Measurements from ENCODE around the gene GNG11.

Gene GNG11

GRCh38 chr7:93921607-93922566, at the start of gene GNG11:
TSS of gene GNG11 (plus strand) at chr7:93921735. CDS start at chr7:93922138, 403 bp downstream.
- H3K27ac ChIP-seq (ENCODE audit: low read length), result no peak within 1 kb of the TSS
- no peaks in the 10 kb centered on the region for H3K36me3 ChIP-seq (ENCODE audit: control insufficient read depth, low read depth, low read length)
- peak within 1 kb of the TSS; percentile 71 for H3K4me3 ChIP-seq (ENCODE audit: low read length)
- no peaks in the 10 kb centered on the region for H3K27me3 ChIP-seq (ENCODE audit: control insufficient read depth, insufficient read depth, low read length)
- H3K4me1 ChIP-seq (ENCODE audit: control insufficient read depth, low read depth, low read length), result peaks cover 12% of the 10 kb centered on the region
- H3K9me3 ChIP-seq (ENCODE audit: control insufficient read depth, low read depth, low read length), result no peaks in the 10 kb centered on the region
- peak within 1 kb of the TSS; percentile 35 for H3K9ac ChIP-seq (ENCODE audit: low read length)

GRCh38 chr7:93873998-93874574, 47.4 kb upstream of the GNG11 start:
- Histone ChIP-seq H3K4me1 (ENCODE audit: control insufficient read depth, low read depth, low read length) (no peaks in the 10 kb centered on the region), H3K9ac (ENCODE audit: low read length) (no peak overlapping the region), H3K9me3 (ENCODE audit: control insufficient read depth, low read depth, low read length) (peaks cover 8% of the 10 kb centered on the region), H3K27me3 (ENCODE audit: control insufficient read depth, insufficient read depth, low read length) (no peaks in the 10 kb centered on the region), H3K4me3 (ENCODE audit: low read length) (no peak overlapping the region), H3K27ac (ENCODE audit: low read length) (no peak overlapping the region), H3K36me3 (ENCODE audit: control insufficient read depth, low read depth, low read length) (no peaks in the 10 kb centered on the region)

- Histone ChIP-seq H3K9me3 (ENCODE audit: control insufficient read depth, low read depth, low read length) (peaks cover 8% of the 10 kb centered on the region), H3K36me3 (ENCODE audit: control insufficient read depth, low read depth, low read length) (no peaks in the 10 kb centered on the region), H3K27me3 (ENCODE audit: control insufficient read depth, insufficient read depth, low read length) (no peaks in the 10 kb centered on the region), H3K4me1 (ENCODE audit: control insufficient read depth, low read depth, low read length) (no peaks in the 10 kb centered on the region), H3K4me3 (ENCODE audit: low read length) (no peak overlapping the region), H3K9ac (ENCODE audit: low read length) (no peak overlapping the region), H3K27ac (ENCODE audit: low read length) (no peak overlapping the region)
Observed at GRCh38 chr7:93877742-93878141, 43.8 kb upstream of the GNG11 start.

GRCh38 chr7:93879356-93879755, 42.2 kb upstream of the GNG11 start:
- Histone ChIP-seq H3K27ac (ENCODE audit: low read length) (no peak overlapping the region), H3K9me3 (ENCODE audit: control insufficient read depth, low read depth, low read length) (peaks cover 6% of the 10 kb centered on the region), H3K4me1 (ENCODE audit: control insufficient read depth, low read depth, low read length) (no peaks in the 10 kb centered on the region), H3K9ac (ENCODE audit: low read length) (no peak overlapping the region), H3K4me3 (ENCODE audit: low read length) (no peak overlapping the region), H3K27me3 (ENCODE audit: control insufficient read depth, insufficient read depth, low read length) (no peaks in the 10 kb centered on the region), H3K36me3 (ENCODE audit: control insufficient read depth, low read depth, low read length) (no peaks in the 10 kb centered on the region)

- H3K27ac ChIP-seq (ENCODE audit: low read length), result no peak overlapping the region
- no peak overlapping the region for H3K9ac ChIP-seq (ENCODE audit: low read length)
- H3K36me3 ChIP-seq (ENCODE audit: control insufficient read depth, low read depth, low read length), result no peaks in the 10 kb centered on the region
- no peaks in the 10 kb centered on the region for H3K9me3 ChIP-seq (ENCODE audit: control insufficient read depth, low read depth, low read length)
- no peaks in the 10 kb centered on the region for H3K4me1 ChIP-seq (ENCODE audit: control insufficient read depth, low read depth, low read length)
- no peak overlapping the region for H3K4me3 ChIP-seq (ENCODE audit: low read length)
- no peaks in the 10 kb centered on the region for H3K27me3 ChIP-seq (ENCODE audit: control insufficient read depth, insufficient read depth, low read length)
Observed at GRCh38 chr7:93882468-93882867, 39.1 kb upstream of the GNG11 start.

GRCh38 chr7:93883078-93883916, 38.2 kb upstream of the GNG11 start:
- Histone ChIP-seq H3K36me3 (ENCODE audit: control insufficient read depth, low read depth, low read length) (no peaks in the 10 kb centered on the region), H3K4me3 (ENCODE audit: low read length) (no peak overlapping the region), H3K27ac (ENCODE audit: low read length) (no peak overlapping the region), H3K4me1 (ENCODE audit: control insufficient read depth, low read depth, low read length) (no peaks in the 10 kb centered on the region), H3K9ac (ENCODE audit: low read length) (no peak overlapping the region), H3K27me3 (ENCODE audit: control insufficient read depth, insufficient read depth, low read length) (no peaks in the 10 kb centered on the region), H3K9me3 (ENCODE audit: control insufficient read depth, low read depth, low read length) (no peaks in the 10 kb centered on the region)

GRCh38 chr7:93883917-93884345, 37.6 kb upstream of the GNG11 start:
- H3K9me3 ChIP-seq (ENCODE audit: control insufficient read depth, low read depth, low read length), result no peaks in the 10 kb centered on the region

GRCh38 chr7:93884541-93884940, 37.0 kb upstream of the GNG11 start:
- no peaks in the 10 kb centered on the region for H3K36me3 ChIP-seq (ENCODE audit: control insufficient read depth, low read depth, low read length)
- H3K4me1 ChIP-seq (ENCODE audit: control insufficient read depth, low read depth, low read length), result no peaks in the 10 kb centered on the region
- H3K27me3 ChIP-seq (ENCODE audit: control insufficient read depth, insufficient read depth, low read length), result peaks cover 9% of the 10 kb centered on the region
- H3K4me3 ChIP-seq (ENCODE audit: low read length), result no peak overlapping the region
- H3K27ac ChIP-seq (ENCODE audit: low read length), result no peak overlapping the region
- no peaks in the 10 kb centered on the region for H3K9me3 ChIP-seq (ENCODE audit: control insufficient read depth, low read depth, low read length)
- H3K9ac ChIP-seq (ENCODE audit: low read length), result no peak overlapping the region

More at GRCh38 chr7:93883917-93884345, 37.6 kb upstream of the GNG11 start:
- peaks cover 3% of the 10 kb centered on the region for H3K27me3 ChIP-seq (ENCODE audit: control insufficient read depth, insufficient read depth, low read length)
- no peaks in the 10 kb centered on the region for H3K36me3 ChIP-seq (ENCODE audit: control insufficient read depth, low read depth, low read length)
- no peak overlapping the region for H3K9ac ChIP-seq (ENCODE audit: low read length)
- no peak overlapping the region for H3K27ac ChIP-seq (ENCODE audit: low read length)
- no peak overlapping the region for H3K4me3 ChIP-seq (ENCODE audit: low read length)
- H3K4me1 ChIP-seq (ENCODE audit: control insufficient read depth, low read depth, low read length), result no peaks in the 10 kb centered on the region

GRCh38 chr7:93889261-93889660, 32.3 kb upstream of the GNG11 start:
- no peaks in the 10 kb centered on the region for H3K36me3 ChIP-seq (ENCODE audit: control insufficient read depth, low read depth, low read length)
- peaks cover 36% of the 10 kb centered on the region for H3K27me3 ChIP-seq (ENCODE audit: control insufficient read depth, insufficient read depth, low read length)
- H3K4me3 ChIP-seq (ENCODE audit: low read length), result peak overlapping the region; percentile 86
- H3K4me1 ChIP-seq (ENCODE audit: control insufficient read depth, low read depth, low read length), result peaks cover 2% of the 10 kb centered on the region
- no peaks in the 10 kb centered on the region for H3K9me3 ChIP-seq (ENCODE audit: control insufficient read depth, low read depth, low read length)
- H3K9ac ChIP-seq (ENCODE audit: low read length), result no peak overlapping the region
- no peak overlapping the region for H3K27ac ChIP-seq (ENCODE audit: low read length)

- peak overlapping the region; percentile 86 for H3K4me3 ChIP-seq (ENCODE audit: low read length)
Observed at GRCh38 chr7:93890041-93890463, 31.5 kb upstream of the GNG11 start.

GRCh38 chr7:93890464-93891068, 31.0 kb upstream of the GNG11 start, which contains the start of gene TFPI2:
TSS of gene TFPI2 (minus strand) at chr7:93890753. CDS start at chr7:93890678, 75 bp downstream.
- Histone ChIP-seq H3K4me1 (ENCODE audit: control insufficient read depth, low read depth, low read length) (peaks cover 2% of the 10 kb centered on the region), H3K36me3 (ENCODE audit: control insufficient read depth, low read depth, low read length) (no peaks in the 10 kb centered on the region), H3K27me3 (ENCODE audit: control insufficient read depth, insufficient read depth, low read length) (peaks cover 36% of the 10 kb centered on the region), H3K9me3 (ENCODE audit: control insufficient read depth, low read depth, low read length) (no peaks in the 10 kb centered on the region), H3K4me3 (ENCODE audit: low read length) (peak within 1 kb of the TSS; percentile 86), H3K9ac (ENCODE audit: low read length) (peak within 1 kb of the TSS; percentile 45), H3K27ac (ENCODE audit: low read length) (no peak within 1 kb of the TSS)

More at GRCh38 chr7:93890041-93890463, 31.5 kb upstream of the GNG11 start:
- H3K36me3 ChIP-seq (ENCODE audit: control insufficient read depth, low read depth, low read length), result no peaks in the 10 kb centered on the region
- no peak overlapping the region for H3K27ac ChIP-seq (ENCODE audit: low read length)
- peak overlapping the region; percentile 45 for H3K9ac ChIP-seq (ENCODE audit: low read length)
- no peaks in the 10 kb centered on the region for H3K9me3 ChIP-seq (ENCODE audit: control insufficient read depth, low read depth, low read length)
- H3K4me1 ChIP-seq (ENCODE audit: control insufficient read depth, low read depth, low read length), result peaks cover 2% of the 10 kb centered on the region
- H3K27me3 ChIP-seq (ENCODE audit: control insufficient read depth, insufficient read depth, low read length), result peaks cover 36% of the 10 kb centered on the region

Measured in iPS-18a (cell line).